Stimulated activated CD8-positive, alpha-beta memory T cell treated with anti-CD3 and anti-CD28 coated beads, Interleukin-15, amount 100 ng/mL, for 24 hours (primary cell): ENCODE data around the gene SEMA6A.

Source experiments
- DNase-seq: peaks from one replicate; pipeline ENCODE4 v3.0.0-alpha.2; 2020; ENCODE audit warnings: low read depth

The SEMA6A gene

GRCh38 chr5:116522356-116523136, 52.1 kb downstream of the SEMA6A start:
- no peak for DNase-seq

GRCh38 chr5:116521173-116521872, 53.3 kb downstream of the SEMA6A start:
- no peak for DNase-seq

GRCh38 chr5:116520771-116521170, 53.9 kb downstream of the SEMA6A start:
- no peak for DNase-seq

GRCh38 chr5:116518423-116518822, 56.2 kb downstream of the SEMA6A start:
- DNase-seq: no peak

GRCh38 chr5:116517488-116517887, 57.1 kb downstream of the SEMA6A start:
- no peak for DNase-seq

GRCh38 chr5:116516021-116516420, 58.6 kb downstream of the SEMA6A start:
- no peak for DNase-seq

- no peak for DNase-seq
Measured at GRCh38 chr5:116514421-116514970, 60.1 kb downstream of the SEMA6A start.

- no peak for DNase-seq
Measured at GRCh38 chr5:116510517-116510916, 64.1 kb downstream of the SEMA6A start.

GRCh38 chr5:116509483-116510244, 65.0 kb downstream of the SEMA6A start:
- no peak for DNase-seq

- DNase-seq: no peak
Measured at GRCh38 chr5:116508835-116509234, 65.8 kb downstream of the SEMA6A start.

GRCh38 chr5:116507941-116508655, 66.5 kb downstream of the SEMA6A start:
- no peak for DNase-seq

- DNase-seq: no peak
Measured at GRCh38 chr5:116507051-116507537, 67.5 kb downstream of the SEMA6A start.

- DNase-seq: no peak
Measured at GRCh38 chr5:116506488-116506887, 68.1 kb downstream of the SEMA6A start.

- DNase-seq: no peak
Measured at GRCh38 chr5:116504593-116505166, 69.9 kb downstream of the SEMA6A start.

GRCh38 chr5:116502616-116503015, 72.0 kb downstream of the SEMA6A start:
- no peak for DNase-seq

- DNase-seq: no peak
Measured at GRCh38 chr5:116502138-116502537, 72.5 kb downstream of the SEMA6A start.

- DNase-seq: no peak
Measured at GRCh38 chr5:116498503-116499048, 76.0 kb downstream of the SEMA6A start.

- DNase-seq: no peak
Measured at GRCh38 chr5:116497631-116498030, 77.0 kb downstream of the SEMA6A start.

GRCh38 chr5:116495786-116496357, 78.8 kb downstream of the SEMA6A start:
- no peak for DNase-seq

GRCh38 chr5:116494784-116495450, 79.7 kb downstream of the SEMA6A start:
- no peak for DNase-seq
